Measurements from ENCODE around the gene BLOC1S5. TPM values are rescaled to one million over a fixed set of nuclear protein-coding genes. Genes with fewer than 3 reads are reported as not detected.

BLOC1S5 gene
- total RNA-seq (2014; rRNA removed; shearing (Covaris generic)): 8.3 and 12.3 TPM in 2 replicates

DNA sequence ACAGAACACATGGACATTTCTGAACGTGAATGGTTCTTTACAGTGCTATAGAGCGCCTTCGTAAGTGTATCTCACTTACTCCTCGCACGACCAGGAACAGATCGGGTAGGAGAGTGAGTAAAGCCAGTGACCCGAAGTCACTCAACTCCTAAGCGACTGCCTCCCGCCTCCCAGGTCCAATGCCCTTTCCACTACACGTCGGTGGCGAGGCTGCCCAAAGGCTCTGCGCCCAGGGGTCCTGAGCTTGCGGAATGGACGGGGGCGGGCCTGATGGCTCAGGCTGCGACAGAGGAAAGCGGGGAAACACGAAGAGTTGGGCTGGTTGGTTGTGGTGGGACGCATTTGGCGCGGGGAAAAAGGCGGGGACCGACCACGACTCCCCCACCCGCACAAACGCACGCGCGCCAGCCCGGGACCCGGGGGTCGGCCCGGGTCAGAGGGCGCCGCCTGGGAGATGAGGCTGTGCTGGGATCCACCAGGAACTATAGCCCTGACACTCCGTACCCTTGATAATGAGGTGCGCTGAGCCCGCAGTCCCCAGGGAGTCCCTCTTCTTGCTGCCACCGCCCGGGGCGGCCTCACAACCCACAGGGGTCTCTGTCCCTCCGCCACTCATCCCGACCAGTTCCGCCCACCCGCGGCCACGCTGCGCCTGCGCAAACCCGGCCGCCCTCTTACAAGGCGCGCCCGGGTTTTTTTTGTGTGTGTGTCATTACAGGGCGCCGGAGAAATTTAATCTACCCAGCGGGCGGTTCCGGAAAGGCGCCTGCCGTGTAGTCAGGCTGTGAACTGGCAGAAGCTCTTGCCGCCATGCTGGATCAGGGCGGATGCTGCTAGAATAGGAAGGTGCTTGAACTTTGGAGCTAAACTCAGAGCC lies at the start of gene BLOC1S5:
Gene BLOC1S5 (minus strand): TSS at position 629 of the 877 bp plus-strand sequence. CDS start 13 bp downstream, at position 616.

GRCh38 chr6:8102122-8102958 lies 38.2 kb upstream of the BLOC1S5 start, which contains the start of gene EEF1E1:
Gene EEF1E1 (minus strand): TSS chr6:8102548. CDS start chr6:8102521, 27 bp downstream.

Other genes with a start within 250 kb of the BLOC1S5 start
- gene TXNDC5, start 153.6 kb downstream of the BLOC1S5 start, total RNA-seq (2014; rRNA removed; shearing (Covaris generic)): 141 and 142 TPM in 2 replicates
- gene EEF1E1, start 38.2 kb upstream of the BLOC1S5 start, total RNA-seq (2014; rRNA removed; shearing (Covaris generic)): 59.7 and 72.9 TPM in 2 replicates